ENCODE measurements around the gene MPP4. TPM values are rescaled to one million over a fixed set of nuclear protein-coding genes. Genes with fewer than 3 reads are reported as not detected.

Gene MPP4
- polyA plus RNA-seq, 1 donor from 2014 or later: 0.38 TPM

GRCh38 chr2:201649442-201649841 is 49.0 kb downstream of the MPP4 start:
- no peaks in the 10 kb centered on the region for H3K27me3 ChIP-seq (ENCODE audit: insufficient read depth, low read depth, low read length)
- no peaks in the 10 kb centered on the region for H3K9me3 ChIP-seq (ENCODE audit: low read length)
- H3K27ac ChIP-seq (ENCODE audit: low read length): no peak overlapping the region
- no peak overlapping the region for H3K9ac ChIP-seq (ENCODE audit: low read length)
- H3K4me3 ChIP-seq (ENCODE audit: low read length): no peak overlapping the region
- no peaks in the 10 kb centered on the region for H3K79me2 ChIP-seq (replicated peaks; ENCODE audit: insufficient read depth, low read length)
- H4K20me1 ChIP-seq (ENCODE audit: insufficient read depth): no peaks in the 10 kb centered on the region
- H3F3A ChIP-seq (ENCODE audit: insufficient read depth, low read length, poor library complexity, severe bottlenecking): no peaks in the 10 kb centered on the region
- H3K9me2 ChIP-seq (ENCODE audit: insufficient read depth, low read length): no peaks in the 10 kb centered on the region
- no peaks in the 10 kb centered on the region for H3K36me3 ChIP-seq (ENCODE audit: insufficient read depth, low read length)
- H3K4me2 ChIP-seq (ENCODE audit: low read length): no peak overlapping the region
- TF ChIP-seq REST (IDR thresholded peaks at IDR 0.05; ENCODE audit: borderline replicate concordance): no peak
- TF ChIP-seq SMC3 (conservative IDR thresholded peaks at IDR 0.05; ENCODE audit: poor library complexity): no peak
- no peak for TF ChIP-seq POLR2AphosphoS5 (IDR thresholded peaks at IDR 0.05)
- TF ChIP-seq, protein P1, sequence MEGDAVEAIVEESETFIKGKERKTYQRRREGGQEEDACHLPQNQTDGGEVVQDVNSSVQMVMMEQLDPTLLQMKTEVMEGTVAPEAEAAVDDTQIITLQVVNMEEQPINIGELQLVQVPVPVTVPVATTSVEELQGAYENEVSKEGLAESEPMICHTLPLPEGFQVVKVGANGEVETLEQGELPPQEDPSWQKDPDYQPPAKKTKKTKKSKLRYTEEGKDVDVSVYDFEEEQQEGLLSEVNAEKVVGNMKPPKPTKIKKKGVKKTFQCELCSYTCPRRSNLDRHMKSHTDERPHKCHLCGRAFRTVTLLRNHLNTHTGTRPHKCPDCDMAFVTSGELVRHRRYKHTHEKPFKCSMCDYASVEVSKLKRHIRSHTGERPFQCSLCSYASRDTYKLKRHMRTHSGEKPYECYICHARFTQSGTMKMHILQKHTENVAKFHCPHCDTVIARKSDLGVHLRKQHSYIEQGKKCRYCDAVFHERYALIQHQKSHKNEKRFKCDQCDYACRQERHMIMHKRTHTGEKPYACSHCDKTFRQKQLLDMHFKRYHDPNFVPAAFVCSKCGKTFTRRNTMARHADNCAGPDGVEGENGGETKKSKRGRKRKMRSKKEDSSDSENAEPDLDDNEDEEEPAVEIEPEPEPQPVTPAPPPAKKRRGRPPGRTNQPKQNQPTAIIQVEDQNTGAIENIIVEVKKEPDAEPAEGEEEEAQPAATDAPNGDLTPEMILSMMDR (IDR thresholded peaks at IDR 0.05; ENCODE audit: poor library complexity, severe bottlenecking): no peak
- no peak for TF ChIP-seq TAF1 (IDR thresholded peaks at IDR 0.05; ENCODE audit: low read depth)
- no peak for TF ChIP-seq MXI1 (conservative IDR thresholded peaks at IDR 0.05; ENCODE audit: poor library complexity, severe bottlenecking)
- TF ChIP-seq RAD21 (conservative IDR thresholded peaks at IDR 0.05): no peak
- TF ChIP-seq EZH2 (IDR thresholded peaks at IDR 0.05; ENCODE audit: borderline replicate concordance, insufficient read depth, low read length, poor library complexity, severe bottlenecking): no peak
- TF ChIP-seq EP300 (conservative IDR thresholded peaks at IDR 0.05; ENCODE audit: poor library complexity, severe bottlenecking): no peak
- H2AFZ ChIP-seq (ENCODE audit: low read depth, low read length): no peak overlapping the region

- H3K9ac ChIP-seq (ENCODE audit: low read length): no peak overlapping the region
- no peaks in the 10 kb centered on the region for H3K79me2 ChIP-seq (replicated peaks; ENCODE audit: insufficient read depth, low read length)
- no peak overlapping the region for H2AFZ ChIP-seq (ENCODE audit: low read depth, low read length)
- H4K20me1 ChIP-seq (ENCODE audit: insufficient read depth): no peaks in the 10 kb centered on the region
- H3K4me2 ChIP-seq (ENCODE audit: low read length): no peak overlapping the region
- H3K36me3 ChIP-seq (ENCODE audit: insufficient read depth, low read length): no peaks in the 10 kb centered on the region
- no peaks in the 10 kb centered on the region for H3K27me3 ChIP-seq (ENCODE audit: insufficient read depth, low read depth, low read length)
- no peak overlapping the region for H3K4me3 ChIP-seq (ENCODE audit: low read length)
- TF ChIP-seq REST (IDR thresholded peaks at IDR 0.05; ENCODE audit: borderline replicate concordance) (no peak), EZH2 (IDR thresholded peaks at IDR 0.05; ENCODE audit: borderline replicate concordance, insufficient read depth, low read length, poor library complexity, severe bottlenecking) (no peak), TAF1 (IDR thresholded peaks at IDR 0.05; ENCODE audit: low read depth) (no peak), POLR2AphosphoS5 (IDR thresholded peaks at IDR 0.05) (no peak), MXI1 (conservative IDR thresholded peaks at IDR 0.05; ENCODE audit: poor library complexity, severe bottlenecking) (no peak)
- TF ChIP-seq, protein P1 (IDR thresholded peaks at IDR 0.05; ENCODE audit: poor library complexity, severe bottlenecking): no peak
- no peaks in the 10 kb centered on the region for H3F3A ChIP-seq (ENCODE audit: insufficient read depth, low read length, poor library complexity, severe bottlenecking)
- H3K27ac ChIP-seq (ENCODE audit: low read length): no peak overlapping the region
- no peaks in the 10 kb centered on the region for H3K9me3 ChIP-seq (ENCODE audit: low read length)
- no peaks in the 10 kb centered on the region for H3K9me2 ChIP-seq (ENCODE audit: insufficient read depth, low read length)
Measured at GRCh38 chr2:201647431-201647830, 51.0 kb downstream of the MPP4 start.
